Measurements from ENCODE around the gene C19orf85. TPM values are rescaled to one million over a fixed set of nuclear protein-coding genes. Genes with fewer than 3 reads are reported as not detected.

The C19orf85 gene
- total and polyA plus RNA-seq, 10 of the 15 experiments (the other 5 are each of a cell fraction or from before 2014, with no cell fraction given) = not detected

GRCh38 chr19:55457683-55458457 lies 6.7 kb downstream of the C19orf85 start (continued):
- TF ChIP-seq RAD21 (IDR thresholded peaks at IDR 0.05; ENCODE audit: insufficient read depth, low read depth, low read length) = no peak

GRCh38 chr19:55456347-55456746 lies 8.2 kb downstream of the C19orf85 start:
- no peak overlapping the region for H3K4me2 ChIP-seq (ENCODE audit: control insufficient read depth, insufficient read depth)
- in situ Hi-C loops (cut with MboI) = no loop called here
- ChIA-PET POLR2A (no interaction called here), RAD21 (ENCODE audit: unreplicated experiment) (no interaction called here), CTCF (no interaction called here), SMC1A (ENCODE audit: uncharacterized antibody, unreplicated experiment) (no interaction called here)
- H3K36me3 ChIP-seq (ENCODE audit: control insufficient read depth in 2 of 2, insufficient read depth in 2 of 2, low read length in 1 of 2) = peaks cover 3 to 4% of the 10 kb centered on the region in 2 experiments
- intact Hi-C loops (cut with micrococcal nuclease; ENCODE audit: unreplicated experiment) = no loop called here
- DNase-seq (ENCODE audit: low read depth, low spot score) (no peak), ATAC-seq (no peak), FAIRE-seq (no peak)
- H3K9ac ChIP-seq (ENCODE audit: control insufficient read depth, insufficient read depth, low read length) = no peak overlapping the region
- H3K27ac ChIP-seq (ENCODE audit: control insufficient read depth, insufficient read depth) = no peak overlapping the region
- H3K4me3 ChIP-seq = no peak overlapping the region
- no peaks in the 10 kb centered on the region for H3K4me1 ChIP-seq (ENCODE audit: control insufficient read depth, insufficient read depth, low read length)
- no TSS peak for BruUV-seq (replicated peaks)
- H4K20me1 ChIP-seq (ENCODE audit: control insufficient read depth, insufficient read depth) = peaks cover 4% of the 10 kb centered on the region; the same call in 1 of the 2 replicates
- 94% methylated on average over 12 of the region's 14 CpGs for WGBS (ENCODE audit: insufficient coverage, insufficient replicate concordance, low lambda C conversion rate, missing lambda C conversion rate)
- H3K79me2 ChIP-seq (ENCODE audit: control insufficient read depth, insufficient read depth, low read length) = peaks cover 9% of the 10 kb centered on the region
- no peak overlapping the region for H2AFZ ChIP-seq (ENCODE audit: control insufficient read depth, low read depth, low read length)
- no peaks in the 10 kb centered on the region; a peak in 1 of 4 replicates for H3K27me3 ChIP-seq (replicated peaks in 1 of 2; ENCODE audit: control insufficient read depth in 2 of 2, insufficient read depth in 2 of 2, low read length in 1 of 2)
- H3K9me3 ChIP-seq (replicated peaks; ENCODE audit: control insufficient read depth, insufficient read depth, low read length) = no peaks in the 10 kb centered on the region
- TF ChIP-seq FOS (IDR thresholded peaks at IDR 0.05; ENCODE audit: borderline replicate concordance, extremely low read depth, insufficient read length) (no peak), SREBF1 (IDR thresholded peaks at IDR 0.05; ENCODE audit: low read length) (no peak), MEF2A (IDR thresholded peaks at IDR 0.05; ENCODE audit: insufficient read depth, low read depth, low read length) (no peak), POLR2A (IDR thresholded peaks at IDR 0.05; ENCODE audit: low read depth, low read length) (no peak), PRDM15 (CRISPR knock-in tag; IDR thresholded peaks at IDR 0.05) (no peak), ZNF687 (IDR thresholded peaks at IDR 0.05) (no peak), CBX5 (IDR thresholded peaks at IDR 0.05; ENCODE audit: low read depth) (no peak), PAX8 (IDR thresholded peaks at IDR 0.05) (no peak), LARP7 (IDR thresholded peaks at IDR 0.05) (no peak), TAF1 (IDR thresholded peaks at IDR 0.05; ENCODE audit: borderline replicate concordance, low read depth, low read length) (no peak), STAT1 (conservative IDR thresholded peaks at IDR 0.05) (no peak), CHD2 (IDR thresholded peaks at IDR 0.05; ENCODE audit: borderline replicate concordance, low read depth, low read length) (no peak), RFX5 (IDR thresholded peaks at IDR 0.05; ENCODE audit: low read depth, low read length) (no peak), CREM (IDR thresholded peaks at IDR 0.05; ENCODE audit: low read depth) (no peak)

Measured in GM12878 (cell line).